H9 (cell line): ENCODE results near the gene MIR17HG. TPM values are rescaled to one million over a fixed set of nuclear protein-coding genes. Genes with fewer than 3 reads are reported as not detected.

Source experiments
- DNase-seq: peaks from one replicate; pipeline ENCODE4 v3.0.0-alpha.2; 2017
- H2AFZ ChIP-seq: one replicate; pipeline ENCODE4 v1.6.1; 2013; ENCODE audit warnings: mild to moderate bottlenecking, low read length, control low read depth, moderate library complexity
- H2AK5ac ChIP-seq: 2 replicates; pipeline ENCODE4 v1.6.1; 2013; ENCODE audit warnings: low read length, control low read depth, mixed read lengths; ENCODE audit not compliant: insufficient read length
- H2BK120ac ChIP-seq: one replicate; pipeline ENCODE4 v1.6.1; 2013; ENCODE audit warnings: low read depth, mild to moderate bottlenecking, low read length, control low read depth, inconsistent platforms; ENCODE audit not compliant: poor library complexity, severe bottlenecking
- H2BK12ac ChIP-seq: 2 replicates; pipeline ENCODE4 v1.6.1; 2013; ENCODE audit warnings: low read length, control low read depth, mixed read lengths, low read depth; ENCODE audit not compliant: insufficient read length
- H2BK15ac ChIP-seq: 2 replicates; pipeline ENCODE4 v1.6.1; 2013; ENCODE audit warnings: low read depth, low read length, control low read depth
- H2BK20ac ChIP-seq: one replicate; pipeline ENCODE4 v1.6.1; 2013; ENCODE audit warnings: low read depth, mild to moderate bottlenecking, low read length, control low read depth, inconsistent platforms; ENCODE audit not compliant: poor library complexity, severe bottlenecking
- H2BK5ac ChIP-seq: 2 replicates; pipeline ENCODE4 v1.6.1; 2013; ENCODE audit warnings: low read length, control low read depth, mixed read lengths; ENCODE audit not compliant: insufficient read length
- H3K14ac ChIP-seq: 2 replicates; pipeline ENCODE4 v1.6.1; 2013; ENCODE audit warnings: low read length, control low read depth; ENCODE audit not compliant: insufficient read depth
- H3K18ac ChIP-seq: 2 replicates; pipeline ENCODE4 v1.6.1; 2013; ENCODE audit warnings: low read depth, mild to moderate bottlenecking, mixed read lengths, low read length, control low read depth; ENCODE audit not compliant: insufficient read length
- H3K23ac ChIP-seq: 2 replicates; pipeline ENCODE4 v1.6.1; 2013; ENCODE audit warnings: low read length, control low read depth, mixed read lengths, low read depth; ENCODE audit not compliant: insufficient read length
- H3K23me2 ChIP-seq: 2 replicates; pipeline ENCODE4 v1.6.1; 2013; ENCODE audit warnings: low read depth, mild to moderate bottlenecking, mixed read lengths, low read length, control low read depth; ENCODE audit not compliant: insufficient read length, poor library complexity, severe bottlenecking
- H3K27ac ChIP-seq: 2 replicates; pipeline ENCODE4 v1.5.1; 2013; ENCODE audit warnings: low read length, control low read depth, mixed read lengths, low read depth; ENCODE audit not compliant: insufficient read length
- H3K27me3 ChIP-seq: 2 replicates; pipeline ENCODE4 v1.6.1; 2013; ENCODE audit warnings: low read length, control low read depth, inconsistent platforms; ENCODE audit not compliant: insufficient read depth
- H3K4ac ChIP-seq: 2 replicates; pipeline ENCODE4 v1.6.1; 2013; ENCODE audit warnings: low read depth, mild to moderate bottlenecking, control low read depth, inconsistent platforms, low read length, moderate library complexity
- H3K4me1 ChIP-seq: 2 replicates; pipeline ENCODE4 v1.6.1; 2013; ENCODE audit warnings: low read length, control low read depth, inconsistent platforms; ENCODE audit not compliant: insufficient read depth
- H3K4me2 ChIP-seq: 2 replicates; pipeline ENCODE4 v1.6.1; 2013; ENCODE audit warnings: low read length, control low read depth, mixed read lengths; ENCODE audit not compliant: insufficient read length, insufficient read depth
- H3K56ac ChIP-seq: 2 replicates; pipeline ENCODE4 v1.6.1; 2013; ENCODE audit warnings: low read depth, mild to moderate bottlenecking, mixed read lengths, low read length, control low read depth; ENCODE audit not compliant: insufficient read length
- H3K79me1 ChIP-seq: 2 replicates; pipeline ENCODE4 v1.6.1; 2013; ENCODE audit warnings: low read depth, mild to moderate bottlenecking, moderate library complexity, low read length, control low read depth, inconsistent platforms; ENCODE audit not compliant: insufficient read depth, poor library complexity, severe bottlenecking
- H3K79me2 ChIP-seq: 2 replicates; pipeline ENCODE4 v1.6.1; 2013; ENCODE audit warnings: low read length, control low read depth, inconsistent platforms; ENCODE audit not compliant: insufficient read depth
- H3K9ac ChIP-seq: 2 replicates; pipeline ENCODE4 v1.6.1; 2013; ENCODE audit warnings: low read length, control low read depth, mixed read lengths; ENCODE audit not compliant: insufficient read length; ENCODE audit errors: extremely low read depth
- H3K9me3 ChIP-seq: one replicate; pipeline ENCODE4 v1.6.1; 2013; ENCODE audit warnings: low read depth, low read length, inconsistent platforms; ENCODE audit not compliant: control insufficient read depth
- H3T11ph ChIP-seq: one replicate; pipeline ENCODE4 v1.6.1; 2013; ENCODE audit warnings: mild to moderate bottlenecking, low read length, control low read depth, inconsistent platforms
- H4K20me1 ChIP-seq: one replicate; pipeline ENCODE4 v1.6.1; 2013; ENCODE audit not compliant: control insufficient read depth, insufficient read length, insufficient read depth
- H4K5ac ChIP-seq: 2 replicates; pipeline ENCODE4 v1.6.1; 2013; ENCODE audit warnings: low read depth, mild to moderate bottlenecking, mixed read lengths, low read length, control low read depth; ENCODE audit not compliant: insufficient read length
- H4K8ac ChIP-seq: replicated peaks from 2 replicates; pipeline ENCODE4 v1.6.1; 2013; ENCODE audit warnings: low read length, control low read depth, mixed read lengths, low read depth; ENCODE audit not compliant: insufficient read length
- H4K91ac ChIP-seq: 2 replicates; pipeline ENCODE4 v1.6.1; 2013; ENCODE audit warnings: low read depth, mild to moderate bottlenecking, moderate library complexity, mixed read lengths, low read length, control low read depth; ENCODE audit not compliant: insufficient read length
- H3K27ac Mint-ChIP-seq, 3 experiments: 2 replicates in 2 of 3; 3 replicates in 1 of 3; pipeline ENCODE4 v1.8.0; 2020 to 2021; ENCODE audit warnings: mixed read lengths in 3 of 3, mild to moderate bottlenecking in 1 of 3, moderate library complexity in 1 of 3
- H3K27me3 Mint-ChIP-seq: 2 replicates; pipeline ENCODE4 v1.8.0; 2021; ENCODE audit warnings: low read depth, mild to moderate bottlenecking, moderate library complexity, mixed read lengths
- H3K36me3 Mint-ChIP-seq, 3 experiments: 2 replicates in 2 of 3; 3 replicates in 1 of 3; pipeline ENCODE4 v1.8.0; 2020 to 2021; ENCODE audit warnings: low read depth in 3 of 3, mixed read lengths in 3 of 3; ENCODE audit not compliant: insufficient read depth in 1 of 3
- H3K4me1 Mint-ChIP-seq, 2 experiments: 2 replicates each; pipeline ENCODE4 v1.8.0; 2020; ENCODE audit warnings: mixed read lengths in 2 of 2
- H3K4me3 Mint-ChIP-seq, 2 experiments: 2 replicates in 1 of 2; 3 replicates in 1 of 2; pipeline ENCODE4 v1.8.0; 2020 to 2021; ENCODE audit warnings: mild to moderate bottlenecking in 2 of 2, mixed read lengths in 2 of 2, moderate library complexity in 1 of 2
- H3K9me3 Mint-ChIP-seq, 2 experiments: 2 replicates in 1 of 2; 3 replicates in 1 of 2; pipeline ENCODE4 v1.8.0; 2020; ENCODE audit warnings: mild to moderate bottlenecking in 2 of 2, mixed read lengths in 2 of 2, moderate library complexity in 1 of 2
- CTCF ChIP-seq: fragments of 200-600 bp; sonication (generic); conservative IDR thresholded peaks from 3 replicates; pipeline ENCODE4 v1.8.0; 2021; ENCODE audit warnings: antibody characterized with exemption, mild to moderate bottlenecking
- WGBS: extraction: QIAGEN DNeasy Blood & Tissue Kit; methylation state at CpG from one replicate; pipeline ENCODE4 v1.1.7; 2013; ENCODE audit warnings: missing lambda C conversion rate, low lambda C conversion rate, mixed read lengths; ENCODE audit not compliant: insufficient read length; ENCODE audit errors: extremely low coverage; 5-methylcytosine and 5-hydroxymethylcytosine counted together
- total RNA-seq: library from RNA; stranded (reverse); gene quantifications from 2 replicates; pipeline ENCODE4 v1.2.1, GENCODE V29; 2021

MIR17HG gene
- total RNA-seq, 1 experiment from 2014 or later = 38.7 TPM

GRCh38 chr13:91401920-91402319 is 54.4 kb downstream of the MIR17HG start:
- Histone ChIP-seq H3K9me3 (no peaks in the 10 kb centered on the region), H4K5ac (no peak overlapping the region), H3K4me2 (no peak overlapping the region), H3K79me1 (no peaks in the 10 kb centered on the region), H2AFZ (no peak overlapping the region), H3K14ac (no peak overlapping the region), H3K18ac (no peak overlapping the region), H3T11ph (no peak overlapping the region), H3K27ac (no peak overlapping the region), H3K23me2 (peaks cover 7% of the 10 kb centered on the region), H2BK120ac (no peak overlapping the region), H3K4ac (no peak overlapping the region), H2BK12ac (no peak overlapping the region), H4K91ac (no peak overlapping the region), H2BK5ac (no peak overlapping the region), H3K56ac (no peak overlapping the region), H3K9ac (no peak overlapping the region), H3K79me2 (no peaks in the 10 kb centered on the region), H2AK5ac (no peak overlapping the region), H2BK15ac (no peak overlapping the region), H2BK20ac (no peak overlapping the region), H3K23ac (no peak overlapping the region), H3K27me3 (peaks cover 12% of the 10 kb centered on the region), H3K4me1 (no peaks in the 10 kb centered on the region), H4K20me1 (no peaks in the 10 kb centered on the region), H4K8ac (no peak overlapping the region)
- no peak for TF ChIP-seq CTCF
- Mint-ChIP-seq H3K9me3 (peaks cover 8 to 11% of the 10 kb centered on the region in 2 experiments), H3K4me3 (no peak overlapping the region), H3K36me3 (peaks cover 0 to 5% (median 2%) of the 10 kb centered on the region in 3 experiments; a peak in 4 of 7 replicates), H3K4me1 (peaks cover 7 to 10% of the 10 kb centered on the region in 2 experiments; a peak in 3 of 4 replicates), H3K27me3 (peaks cover 66% of the 10 kb centered on the region), H3K27ac (no peak overlapping the region)
- no CpG with 5 or more reads among the region's 2 CpGs for WGBS
- DNase-seq = no peak

Other genes starting within 250 kb of the MIR17HG start
- 0.15 TPM in 1 of 2 replicates, not detected in the other for gene GPC5, start 50.9 kb downstream of the MIR17HG start, total RNA-seq